Smooth muscle cell (in vitro differentiated cells): ENCODE measurements around the gene USP6NL. TPM values are rescaled to one million over a fixed set of nuclear protein-coding genes. Genes with fewer than 3 reads are reported as not detected.

Experiments used
- DNase-seq: peaks from one replicate; lab custom pipeline; 2025; ENCODE audit not compliant: unreplicated experiment; lab: John Stamatoyannopoulos, UW
- H2AFZ ChIP-seq: fragments of 200-600 bp; sonication (generic); 2 replicates; pipeline ENCODE4 v1.6.0; 2016; ENCODE audit warnings: antibody characterized with exemption, low read depth, mild to moderate bottlenecking
- H3F3A ChIP-seq: fragments of 200-600 bp; sonication (generic); 2 replicates; pipeline ENCODE4 v1.6.0; 2017; ENCODE audit warnings: antibody characterized with exemption, low read depth
- H3K27ac ChIP-seq: fragments of 200-600 bp; sonication (generic); 2 replicates; pipeline ENCODE4 v1.5.1; 2016; ENCODE audit warnings: low read depth, mild to moderate bottlenecking
- H3K27me3 ChIP-seq: fragments of 200-600 bp; sonication (generic); 2 replicates; pipeline ENCODE4 v1.6.1; 2016; ENCODE audit warnings: low read depth, mild to moderate bottlenecking
- H3K36me3 ChIP-seq: fragments of 200-600 bp; sonication (generic); 2 replicates; pipeline ENCODE4 v1.5.1; 2016; ENCODE audit warnings: low read depth
- H3K4me1 ChIP-seq: fragments of 200-600 bp; sonication (generic); 2 replicates; pipeline ENCODE4 v1.5.1; 2016; ENCODE audit warnings: low read depth
- H3K4me2 ChIP-seq: fragments of 200-600 bp; sonication (generic); 2 replicates; pipeline ENCODE4 v1.6.0; 2016; ENCODE audit warnings: mild to moderate bottlenecking
- H3K4me3 ChIP-seq: fragments of 200-600 bp; sonication (generic); 2 replicates; pipeline ENCODE4 v1.5.1; 2016; ENCODE audit warnings: mild to moderate bottlenecking
- H3K79me2 ChIP-seq: fragments of 200-600 bp; sonication (generic); 2 replicates; pipeline ENCODE4 v1.6.0; 2016; ENCODE audit warnings: low read depth, mild to moderate bottlenecking
- H3K9ac ChIP-seq: fragments of 200-600 bp; sonication (generic); 2 replicates; pipeline ENCODE4 v1.6.0; 2016; ENCODE audit warnings: low read depth
- H3K9me3 ChIP-seq: fragments of 200-600 bp; sonication (generic); replicated peaks from 2 replicates; pipeline ENCODE4 v1.5.1; 2016; ENCODE audit warnings: low read depth
- H4K20me1 ChIP-seq: fragments of 200-600 bp; sonication (generic); 2 replicates; pipeline ENCODE4 v1.6.0; 2016; ENCODE audit warnings: low read depth
- WGBS: methylation state at CpG from one replicate; pipeline ENCODE4 v1.1.7; 2016; ENCODE audit warnings: low lambda C conversion rate; 5-methylcytosine and 5-hydroxymethylcytosine counted together
- polyA plus RNA-seq: library from polyadenylated mRNA; unstranded; fragments of >200 nt; fragmentation: Nextera tagmentation; extraction: Ambion mirVana; gene quantifications from 2 replicates; pipeline ENCODE4 v1.2.1, GENCODE V29; 2016
- total RNA-seq: library from RNA; depleted of rRNA; stranded (reverse); fragments of >200 nt; gene quantifications from 2 replicates; pipeline ENCODE4 v1.2.3, GENCODE V29; 2014
- TF ChIP-seq, protein P1 (sequence below): fragments of 200-600 bp; sonication (generic); IDR thresholded peaks from 2 replicates; pipeline ENCODE4 v1.5.1; 2017; ENCODE audit warnings: borderline replicate concordance, mild to moderate bottlenecking, antibody characterized with exemption; ENCODE audit not compliant: insufficient read depth, poor library complexity, severe bottlenecking

Gene USP6NL
- total and polyA plus RNA-seq, 2 experiments from 2014 or later = 12.0 to 32.8 TPM

DNA sequence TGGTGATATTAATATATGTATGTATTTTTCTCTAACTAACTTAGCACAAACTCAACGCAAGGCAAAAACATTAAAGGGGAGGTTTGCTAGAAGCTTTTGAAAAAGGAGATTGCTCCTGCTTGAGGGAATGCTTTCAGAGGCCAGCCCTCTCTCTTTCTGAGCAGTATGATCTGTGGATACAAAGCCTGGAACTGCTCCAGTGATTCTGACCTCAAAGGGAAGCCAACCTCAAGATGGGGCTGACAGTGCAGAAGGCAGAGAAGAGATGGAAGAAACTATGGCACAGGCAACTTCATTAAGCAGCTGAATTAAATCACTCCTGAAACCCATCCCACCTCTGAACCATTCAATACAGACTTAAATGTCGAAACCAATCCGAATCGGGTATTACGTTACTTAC, 102.4 kb downstream of the USP6NL start:
- Histone ChIP-seq H3F3A (no peaks in the 10 kb centered on the region), H3K27ac (no peak overlapping the region), H3K27me3 (no peaks in the 10 kb centered on the region), H4K20me1 (peaks cover 27% of the 10 kb centered on the region), H3K9ac (no peak overlapping the region), H3K4me3 (no peak overlapping the region), H2AFZ (no peak overlapping the region), H3K9me3 (no peaks in the 10 kb centered on the region), H3K79me2 (no peaks in the 10 kb centered on the region), H3K4me2 (no peak overlapping the region), H3K36me3 (no peaks in the 10 kb centered on the region), H3K4me1 (peaks cover 25% of the 10 kb centered on the region)
- TF ChIP-seq, protein P1, sequence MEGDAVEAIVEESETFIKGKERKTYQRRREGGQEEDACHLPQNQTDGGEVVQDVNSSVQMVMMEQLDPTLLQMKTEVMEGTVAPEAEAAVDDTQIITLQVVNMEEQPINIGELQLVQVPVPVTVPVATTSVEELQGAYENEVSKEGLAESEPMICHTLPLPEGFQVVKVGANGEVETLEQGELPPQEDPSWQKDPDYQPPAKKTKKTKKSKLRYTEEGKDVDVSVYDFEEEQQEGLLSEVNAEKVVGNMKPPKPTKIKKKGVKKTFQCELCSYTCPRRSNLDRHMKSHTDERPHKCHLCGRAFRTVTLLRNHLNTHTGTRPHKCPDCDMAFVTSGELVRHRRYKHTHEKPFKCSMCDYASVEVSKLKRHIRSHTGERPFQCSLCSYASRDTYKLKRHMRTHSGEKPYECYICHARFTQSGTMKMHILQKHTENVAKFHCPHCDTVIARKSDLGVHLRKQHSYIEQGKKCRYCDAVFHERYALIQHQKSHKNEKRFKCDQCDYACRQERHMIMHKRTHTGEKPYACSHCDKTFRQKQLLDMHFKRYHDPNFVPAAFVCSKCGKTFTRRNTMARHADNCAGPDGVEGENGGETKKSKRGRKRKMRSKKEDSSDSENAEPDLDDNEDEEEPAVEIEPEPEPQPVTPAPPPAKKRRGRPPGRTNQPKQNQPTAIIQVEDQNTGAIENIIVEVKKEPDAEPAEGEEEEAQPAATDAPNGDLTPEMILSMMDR = no peak
- WGBS = 99% methylated on average over 5 of the region's 5 CpGs
- no peak for DNase-seq

DNA sequence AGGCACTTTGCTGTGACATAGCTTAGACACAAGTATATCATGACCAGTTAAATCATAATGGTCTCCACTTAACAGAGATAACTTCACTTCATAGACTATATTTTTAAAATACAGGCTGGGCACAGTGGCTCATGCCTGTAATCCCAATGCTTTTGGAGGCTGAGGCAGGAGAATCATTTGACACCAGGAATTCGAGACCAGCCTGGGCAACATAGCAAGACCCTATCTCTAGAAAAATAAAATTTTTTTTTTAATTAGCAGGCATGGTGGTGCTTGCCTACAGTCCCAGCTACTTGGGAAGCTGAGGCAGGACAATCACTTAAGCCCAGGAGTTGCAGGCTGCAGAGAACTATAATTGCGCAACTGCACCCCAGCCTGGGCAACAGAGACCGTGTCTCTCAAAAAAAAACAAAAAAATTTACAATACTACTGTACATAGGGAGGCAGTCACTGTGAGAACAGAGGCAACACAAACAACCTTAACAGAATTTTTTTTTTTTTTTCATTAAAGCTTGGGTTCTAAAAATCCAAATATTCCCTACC, 105.1 kb downstream of the USP6NL start:
- Histone ChIP-seq H2AFZ (no peak overlapping the region), H3K4me3 (no peak overlapping the region), H3K79me2 (no peaks in the 10 kb centered on the region), H3K27me3 (no peaks in the 10 kb centered on the region), H3K27ac (no peak overlapping the region), H3K9me3 (no peaks in the 10 kb centered on the region), H3K36me3 (no peaks in the 10 kb centered on the region), H4K20me1 (peaks cover 41% of the 10 kb centered on the region), H3F3A (no peaks in the 10 kb centered on the region), H3K4me1 (peaks cover 25% of the 10 kb centered on the region), H3K9ac (no peak overlapping the region), H3K4me2 (no peak overlapping the region)
- 95% methylated on average over 3 of the region's 3 CpGs for WGBS
- TF ChIP-seq, protein P1 = no peak
- no peak for DNase-seq

DNA sequence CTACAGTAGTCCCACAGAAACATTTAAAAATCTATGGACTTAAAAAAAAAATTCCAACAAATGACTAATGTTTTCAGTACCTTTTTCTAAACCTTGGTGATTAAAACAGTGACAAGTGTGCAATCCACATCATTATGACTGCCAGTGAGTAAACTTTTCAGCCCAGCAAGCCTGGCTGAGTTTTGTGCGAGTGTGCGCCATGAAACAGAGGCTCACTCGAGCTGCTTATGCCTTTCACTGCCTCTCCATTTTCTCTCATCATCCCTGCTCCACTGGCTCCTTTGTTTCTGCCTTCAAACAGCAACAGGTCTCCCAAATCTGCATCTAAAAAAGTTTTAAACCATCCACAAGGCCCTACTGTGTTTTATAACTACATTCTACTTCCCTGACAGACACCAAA, 105.8 kb downstream of the USP6NL start:
- TF ChIP-seq, protein P1 = no peak
- H3K36me3 ChIP-seq = no peaks in the 10 kb centered on the region
- H3K79me2 ChIP-seq = no peaks in the 10 kb centered on the region
- no peaks in the 10 kb centered on the region for H3K27me3 ChIP-seq
- H3K4me1 ChIP-seq = peaks cover 25% of the 10 kb centered on the region
- H3K9ac ChIP-seq = no peak overlapping the region
- H3F3A ChIP-seq = no peaks in the 10 kb centered on the region
- no peaks in the 10 kb centered on the region for H3K9me3 ChIP-seq
- no peak overlapping the region for H3K4me3 ChIP-seq
- H4K20me1 ChIP-seq = peaks cover 45% of the 10 kb centered on the region
- DNase-seq = no peak
- 90% methylated on average over 3 of the region's 3 CpGs for WGBS
- H3K4me2 ChIP-seq = no peak overlapping the region
- H2AFZ ChIP-seq = no peak overlapping the region
- no peak overlapping the region for H3K27ac ChIP-seq

DNA sequence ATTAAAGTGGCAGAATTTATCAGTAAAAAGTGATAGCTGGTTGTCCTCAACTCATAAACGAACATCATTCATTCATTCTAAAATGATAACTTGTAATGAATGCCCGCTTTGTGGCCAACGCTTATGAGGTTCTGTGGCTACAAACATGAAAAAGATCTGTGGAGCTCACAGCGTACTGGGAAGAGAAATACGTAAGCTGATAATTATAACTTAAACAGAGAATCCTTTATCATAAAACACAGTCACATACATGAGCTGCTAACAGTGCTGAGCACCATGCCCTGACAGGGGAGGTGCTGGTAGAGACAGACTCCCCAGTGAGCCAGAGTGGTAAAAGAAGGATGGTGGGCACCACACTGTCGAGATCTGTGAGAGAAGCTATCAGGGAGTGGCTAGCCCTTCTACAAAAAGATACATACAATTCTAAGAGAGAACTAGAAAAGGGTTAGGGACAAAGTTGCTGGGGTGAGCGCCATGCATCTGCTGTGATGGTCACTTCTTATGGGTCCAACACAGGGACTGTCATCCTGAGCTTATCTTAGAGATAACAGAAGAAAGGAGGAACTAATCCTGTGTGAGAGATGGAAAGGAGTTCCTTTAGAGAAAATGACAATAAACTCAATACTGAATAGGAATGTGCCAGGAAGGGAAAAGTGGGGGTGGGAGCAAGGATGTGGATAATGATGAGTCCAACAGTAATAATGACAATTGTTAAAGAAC, 106.7 kb downstream of the USP6NL start:
- WGBS = 89% methylated on average over 7 of the region's 7 CpGs
- Histone ChIP-seq H3K9me3 (no peaks in the 10 kb centered on the region), H3K27ac (no peak overlapping the region), H3K9ac (no peak overlapping the region), H3K36me3 (no peaks in the 10 kb centered on the region), H4K20me1 (peaks cover 50% of the 10 kb centered on the region), H3K27me3 (no peaks in the 10 kb centered on the region), H3F3A (no peaks in the 10 kb centered on the region), H3K4me3 (no peak overlapping the region), H3K79me2 (no peaks in the 10 kb centered on the region), H3K4me1 (peaks cover 25% of the 10 kb centered on the region), H3K4me2 (no peak overlapping the region), H2AFZ (no peak overlapping the region)
- DNase-seq = no peak
- TF ChIP-seq, protein P1 = no peak
